DMS53 treated with DMSO at 0.1 percent for 48 hours (cell line): ENCODE data around the gene PRKAR1B.

Source experiments
- DNase-seq: peaks from one replicate; lab custom pipeline; 2025; ENCODE audit not compliant: unreplicated experiment; lab: John Stamatoyannopoulos, UW

Gene PRKAR1B

DNA sequence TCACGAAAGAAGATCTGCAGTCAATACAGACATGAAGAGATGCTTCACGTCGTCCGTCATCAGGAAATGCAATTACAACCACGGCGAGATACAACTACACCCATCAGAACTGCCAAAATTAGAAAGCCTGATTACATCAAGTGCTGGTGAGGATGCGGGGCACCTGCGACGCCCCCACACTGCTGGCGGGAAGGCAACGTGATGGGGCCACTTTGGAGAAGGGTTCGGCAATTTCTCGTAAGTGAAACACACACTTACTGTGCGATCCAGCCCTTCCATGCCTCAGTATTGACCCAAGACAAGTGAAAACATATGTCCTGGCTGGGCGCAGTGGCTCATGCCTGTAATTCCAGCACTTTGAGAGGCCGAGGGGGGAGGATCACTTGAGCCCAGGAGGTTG is 181.6 kb downstream of the PRKAR1B start:
- no peak for DNase-seq

DNA sequence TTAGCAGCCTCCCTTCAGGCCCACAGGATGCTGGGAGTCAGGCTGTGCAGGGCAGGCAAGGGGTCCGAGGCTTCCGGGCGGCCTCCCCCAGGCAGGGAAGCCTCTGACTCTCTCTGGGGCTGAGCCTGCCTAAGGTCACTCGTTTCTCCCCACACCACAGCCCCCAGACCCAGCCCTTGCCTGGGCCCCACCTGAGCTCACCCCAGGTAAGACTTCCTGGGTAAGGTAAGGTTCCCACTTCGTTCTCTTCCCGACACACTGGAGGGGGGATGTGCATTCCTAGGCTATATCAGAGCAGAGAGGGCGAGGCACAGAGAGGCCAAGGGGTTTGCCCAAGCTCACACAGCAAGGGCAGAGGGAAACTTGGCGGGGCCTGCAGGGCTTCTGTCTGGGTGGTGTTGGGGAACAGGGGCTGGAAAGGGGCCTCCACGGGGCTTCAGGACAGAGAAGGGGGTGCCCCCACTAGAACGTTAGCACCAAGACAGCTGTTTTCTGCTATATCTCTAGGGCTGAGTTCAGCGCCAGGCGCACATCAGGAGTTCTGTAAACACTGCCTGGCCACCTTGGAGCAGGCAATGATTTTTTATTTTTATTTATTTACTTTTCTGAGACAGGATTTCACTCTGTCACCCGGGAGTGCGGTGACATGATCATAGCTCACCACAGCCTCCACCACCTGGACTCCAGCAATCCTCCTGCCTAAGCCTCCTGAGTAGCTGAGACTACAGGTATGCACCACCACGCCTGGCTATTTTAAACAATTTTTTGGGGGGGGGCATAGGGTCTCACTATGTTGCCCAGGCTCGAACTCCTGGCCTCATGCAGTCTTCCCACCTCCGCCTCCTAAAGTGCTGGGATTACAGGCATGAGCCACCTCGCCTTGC is 182.5 kb downstream of the PRKAR1B start:
- DNase-seq: no peak

GRCh38 chr7:543501-544337 is 183.4 kb downstream of the PRKAR1B start:
- DNase-seq: no peak

GRCh38 chr7:542713-543500 is 184.2 kb downstream of the PRKAR1B start:
- DNase-seq: no peak

DNA sequence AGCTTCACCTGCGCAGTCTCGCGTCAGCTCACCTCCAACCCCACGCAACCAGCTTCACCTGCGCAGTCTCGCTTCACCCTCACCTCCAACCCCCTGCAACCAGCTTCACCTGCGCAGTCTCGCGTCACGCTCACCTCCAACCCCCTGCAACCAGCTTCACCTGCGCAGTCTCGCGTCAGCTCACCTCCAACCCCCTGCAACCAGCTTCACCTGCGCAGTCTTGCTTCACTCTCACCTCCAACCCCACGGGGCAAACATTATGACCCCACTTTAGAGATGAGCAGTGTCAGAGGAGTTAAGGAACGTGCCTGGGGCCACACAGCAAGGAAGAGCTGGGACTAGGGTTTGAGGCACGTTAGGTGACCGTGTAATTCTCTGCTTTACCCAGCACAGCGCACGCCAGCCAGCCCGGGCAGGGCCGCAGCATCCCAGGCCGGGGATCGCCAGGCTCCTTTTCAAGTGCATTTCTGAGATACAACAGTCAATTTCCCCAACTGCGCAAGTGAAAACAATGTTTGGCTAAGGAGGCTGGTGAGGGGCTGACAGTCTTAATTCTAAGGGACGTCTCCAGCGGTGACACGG is 184.9 kb downstream of the PRKAR1B start:
- DNase-seq: no peak

GRCh38 chr7:541661-542060 is 185.4 kb downstream of the PRKAR1B start:
- DNase-seq: no peak

DNA sequence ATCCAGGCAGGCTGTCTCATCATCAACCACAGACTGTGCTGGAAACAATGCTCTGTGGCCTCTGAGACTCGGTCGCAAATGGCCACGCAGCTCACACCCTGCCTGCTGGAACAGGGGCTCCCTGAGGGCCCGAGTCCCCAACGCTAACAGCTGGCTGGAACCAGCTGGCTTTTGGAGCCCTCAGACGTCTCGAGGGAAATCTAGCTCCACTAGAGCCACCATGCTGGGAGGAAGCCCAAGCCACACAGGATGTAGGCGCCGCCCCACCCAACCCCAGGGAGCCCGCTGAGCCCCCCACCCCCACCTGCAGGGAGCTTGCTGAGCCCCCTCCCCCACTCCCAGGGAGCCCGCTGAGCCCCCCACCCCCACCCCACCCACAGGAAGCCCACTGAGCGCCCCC is 186.1 kb downstream of the PRKAR1B start:
- no peak for DNase-seq

- no peak for DNase-seq
Measured at GRCh38 chr7:540579-540978, 186.5 kb downstream of the PRKAR1B start.

GRCh38 chr7:539731-540411 is 187.2 kb downstream of the PRKAR1B start:
- DNase-seq: no peak

DNA sequence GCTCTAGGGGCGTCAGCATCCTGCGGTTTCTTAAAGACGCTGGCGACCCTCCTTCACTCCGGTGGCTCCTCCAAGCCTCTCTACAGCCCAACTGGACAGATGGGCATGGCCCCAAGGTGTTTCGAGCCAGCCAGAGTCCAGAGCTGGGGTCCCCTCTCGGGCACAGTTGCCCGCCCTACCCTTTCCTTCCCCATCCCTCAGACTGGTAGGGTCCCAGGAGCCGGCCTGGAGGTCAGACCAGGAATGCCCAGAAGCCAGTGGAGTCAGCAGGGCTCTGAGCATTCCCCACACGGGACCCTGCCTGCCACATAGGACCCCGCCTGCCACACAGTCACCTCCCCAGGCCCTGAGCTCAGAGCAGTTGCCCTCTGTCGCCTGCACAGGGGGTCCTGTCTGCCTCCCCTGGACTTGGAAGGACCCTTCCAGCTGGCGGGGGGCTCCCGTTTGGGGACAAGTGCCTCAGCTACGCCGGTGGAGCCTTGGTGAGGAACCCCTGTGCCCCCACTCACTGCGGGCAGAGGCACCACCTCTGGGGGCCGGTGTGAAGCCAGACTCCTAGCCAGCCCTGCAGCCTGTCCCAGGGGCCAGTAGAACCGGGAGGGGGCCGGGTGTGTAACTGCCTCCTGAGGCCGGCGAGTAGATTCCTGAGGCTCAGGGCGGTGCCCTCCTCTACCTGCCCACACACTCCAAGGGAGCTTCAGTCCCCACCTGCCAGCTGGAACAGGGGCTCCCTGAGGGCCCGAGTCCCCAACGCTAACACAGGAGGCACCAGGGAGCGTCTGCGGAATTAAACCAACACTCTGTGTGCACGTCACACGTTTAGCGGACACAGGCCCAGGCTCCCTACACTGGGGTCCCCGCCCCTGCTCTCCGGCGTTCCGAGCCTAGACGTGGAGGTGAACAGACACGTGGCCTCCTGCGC is 188.1 kb downstream of the PRKAR1B start:
- DNase-seq: no peak

GRCh38 chr7:537911-538634 is 189.0 kb downstream of the PRKAR1B start:
- DNase-seq: no peak

GRCh38 chr7:536231-536630 is 190.8 kb downstream of the PRKAR1B start:
- DNase-seq: no peak

- DNase-seq: no peak
Measured at GRCh38 chr7:534959-535358, 192.1 kb downstream of the PRKAR1B start.

DNA sequence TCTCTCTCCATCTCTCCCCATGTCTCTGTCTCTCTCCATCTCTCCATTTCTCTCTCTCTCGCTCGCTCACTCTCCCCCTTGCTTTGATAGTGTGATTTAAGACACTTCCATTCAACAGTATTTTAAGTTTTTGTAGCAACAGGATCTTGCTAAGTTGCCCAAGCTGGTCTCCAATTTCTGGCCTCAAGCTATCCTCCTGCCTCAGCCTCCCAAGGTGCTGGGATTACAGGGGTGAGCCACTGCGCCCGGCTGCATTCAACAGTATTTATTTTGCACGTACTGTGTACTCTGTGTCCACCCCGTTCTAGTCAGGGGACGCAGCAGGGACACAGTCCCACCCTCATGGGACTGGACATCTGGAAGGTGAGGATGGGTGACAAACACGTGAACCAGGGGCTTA is 193.0 kb downstream of the PRKAR1B start:
- no peak for DNase-seq

GRCh38 chr7:533266-533665 is 193.8 kb downstream of the PRKAR1B start:
- DNase-seq: no peak

GRCh38 chr7:532379-533143 is 194.5 kb downstream of the PRKAR1B start:
- no peak for DNase-seq

- no peak for DNase-seq
Measured at GRCh38 chr7:531777-532176, 195.3 kb downstream of the PRKAR1B start.

DNA sequence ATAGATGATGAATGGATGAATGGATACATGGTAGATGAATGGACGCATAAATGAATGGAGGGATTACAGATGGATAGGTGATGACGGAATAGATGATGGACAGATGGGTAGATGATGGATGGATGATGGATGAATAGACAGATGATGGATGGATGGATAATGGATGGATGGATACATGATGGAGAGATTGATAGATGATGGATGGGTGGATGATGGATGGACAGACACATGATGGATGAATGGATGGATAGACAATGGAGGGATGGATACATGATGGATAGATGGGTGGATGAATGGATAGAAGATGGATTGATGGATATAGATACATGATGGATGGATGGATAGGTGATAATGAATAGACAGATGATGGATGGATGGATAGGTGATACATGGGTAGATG is 198.6 kb downstream of the PRKAR1B start:
- no peak for DNase-seq
